K562 (cell line): ENCODE results near the gene KCNH2. TPM values are rescaled to one million over a fixed set of nuclear protein-coding genes. Genes with fewer than 3 reads are reported as not detected.

Source experiments
- ARID1B ChIP-seq: fragments of 450-650 bp; IDR thresholded peaks from 2 replicates; pipeline ENCODE4 v1.6.1; 2016; ENCODE audit warnings: antibody characterized with exemption, mild to moderate bottlenecking, inconsistent platforms
- CAMTA2 ChIP-seq: fragments of 250-450 bp; sonication (Bioruptor Pico); conservative IDR thresholded peaks from 2 replicates; pipeline ENCODE4 v1.5.1; 2022
- CBFB ChIP-seq: sonication (generic); formaldehyde crosslinking; IDR thresholded peaks from 2 replicates; pipeline ENCODE4 v1.4.0; 2020; ENCODE audit warnings: mild to moderate bottlenecking, missing genetic modification reagents
- CBX5 ChIP-seq: IDR thresholded peaks from 2 replicates; pipeline ENCODE4 v1.6.1; 2014; ENCODE audit warnings: low read depth, borderline replicate concordance
- CREB1 ChIP-seq, 2 experiments: sonication (generic) in 1 of 2; formaldehyde crosslinking in 1 of 2; IDR thresholded peaks; 2 replicates each; pipeline versions ENCODE4 v1.6.1 to v1.8.0; 2012 to 2022; ENCODE audit warnings: inconsistent platforms in 1 of 2, mild to moderate bottlenecking in 1 of 2, missing genetic modification reagents in 1 of 2, moderate library complexity in 1 of 2
- ELF1 ChIP-seq: fragments of 200-800 bp; sonication (Bioruptor generic); IDR thresholded peaks from 2 replicates; pipeline ENCODE4 v1.6.1; 2016; ENCODE audit warnings: missing genetic modification characterization, missing compliant biosample characterization
- FOXA3 ChIP-seq, 2 experiments: fragments of 450-650 bp in 1 of 2; sonication (generic) in 1 of 2; formaldehyde crosslinking; IDR thresholded peaks in 1 of 2; conservative IDR thresholded peaks in 1 of 2; 2 replicates each; pipeline versions ENCODE4 v1.4.0 to v1.8.0; 2020 to 2022; ENCODE audit warnings: mild to moderate bottlenecking in 2 of 2, missing genetic modification reagents in 1 of 2
- FOXP1 ChIP-seq: sonication (generic); formaldehyde crosslinking; IDR thresholded peaks from 2 replicates; pipeline ENCODE4 v1.8.0; 2022; ENCODE audit warnings: mild to moderate bottlenecking, missing genetic modification reagents
- IFI16 ChIP-seq: fragments of 250-450 bp; sonication (Bioruptor Pico); IDR thresholded peaks from 2 replicates; pipeline ENCODE4 v2.1.2; 2022; ENCODE audit warnings: mild to moderate bottlenecking, inconsistent platforms
- KDM5B ChIP-seq: fragments of 200-600 bp; sonication (generic); IDR thresholded peaks from 2 replicates; pipeline ENCODE4 v1.6.1; 2012; ENCODE audit warnings: low read depth, mild to moderate bottlenecking, moderate library complexity, low read length, control low read depth, inconsistent platforms; ENCODE audit not compliant: insufficient replicate concordance
- L3MBTL2 ChIP-seq: fragments of 450-650 bp; IDR thresholded peaks from 2 replicates; pipeline ENCODE4 v1.6.1; 2016; ENCODE audit warnings: mild to moderate bottlenecking, moderate library complexity
- NFIC ChIP-seq: fragments of 450-650 bp; IDR thresholded peaks from 2 replicates; pipeline ENCODE4 v1.6.1; 2017; ENCODE audit warnings: mild to moderate bottlenecking, inconsistent platforms
- PRMT5 ChIP-seq: sonication (generic); formaldehyde crosslinking; IDR thresholded peaks from 2 replicates; pipeline ENCODE4 v1.5.0; 2020; ENCODE audit warnings: missing genetic modification reagents
- RBM15 ChIP-seq: fragments of 200-400 bp; formaldehyde crosslinking; IDR thresholded peaks from 2 replicates; pipeline ENCODE4 v1.6.1; 2018; ENCODE audit warnings: mild to moderate bottlenecking, low read length, moderate library complexity; ENCODE audit not compliant: insufficient read depth
- RCOR1 ChIP-seq, 2 experiments: IDR thresholded peaks; 2 replicates each; pipeline ENCODE4 v1.6.1; 2012; ENCODE audit warnings: low read depth in 2 of 2, low read length in 2 of 2, borderline replicate concordance in 1 of 2, improper control_type of control experiment in 1 of 2
- SMAD1 ChIP-seq: fragments of 150-350 bp; IDR thresholded peaks from 2 replicates; pipeline ENCODE4 v1.6.1; 2014; ENCODE audit warnings: low read length, low read depth; ENCODE audit not compliant: partially characterized antibody
- SMAD4 ChIP-seq: fragments of 250-450 bp; sonication (Bioruptor Pico); conservative IDR thresholded peaks from 2 replicates; pipeline ENCODE4 v1.8.0; 2021; ENCODE audit warnings: inconsistent platforms, mild to moderate bottlenecking, moderate library complexity
- SREBF2 ChIP-seq: sonication (generic); formaldehyde crosslinking; IDR thresholded peaks from 2 replicates; pipeline ENCODE4 v1.4.0; 2020; ENCODE audit warnings: mild to moderate bottlenecking, missing genetic modification reagents
- ZNF431 ChIP-seq: sonication (generic); formaldehyde crosslinking; IDR thresholded peaks from 2 replicates; pipeline ENCODE4 v1.8.0; 2022; ENCODE audit warnings: mild to moderate bottlenecking, missing genetic modification reagents
- ZNF444 ChIP-seq: fragments of 250-450 bp; sonication (Bioruptor Pico); IDR thresholded peaks from 2 replicates; pipeline ENCODE4 v1.4.0; 2020; ENCODE audit warnings: mild to moderate bottlenecking, moderate library complexity
- ZNF830 ChIP-seq: fragments of 250-450 bp; sonication (Bioruptor Pico); IDR thresholded peaks from 2 replicates; pipeline ENCODE4 v1.5.0; 2021; ENCODE audit warnings: mild to moderate bottlenecking
- polyA plus RNA-seq, 8 experiments: library from polyadenylated mRNA; depleted of rRNA in 4 of 8; stranded (reverse) in 5 of 8; unstranded in 3 of 8; fragments of >200 nt; fragmentation: Nextera tagmentation in 2 of 8; fragmentation: Illumina TruSeq in 1 of 8; extraction: Ambion mirVana in 2 of 8; extraction: Trizol in 1 of 8; gene quantifications; 2 replicates each; pipeline versions ENCODE4 v1.2.1 to v1.2.3, GENCODE V29; 2011 to 2014; ENCODE audit warnings: inconsistent platforms in 1 of 8, missing spikeins in 1 of 8
- total RNA-seq, 7 experiments: library from RNA; depleted of rRNA in 6 of 7; stranded (reverse); fragments of >200 nt in 6 of 7; fragmentation: Illumina TruSeq in 2 of 7; extraction: Trizol in 2 of 7; gene quantifications; 2 replicates each; pipeline versions ENCODE4 v1.2.1 to v1.2.3, GENCODE V29; 2011 to 2021; ENCODE audit warnings: low replicate concordance in 1 of 7
- TF ChIP-seq, protein P1 (sequence below): fragments of 450-650 bp; IDR thresholded peaks from 2 replicates; pipeline ENCODE4 v1.6.1; 2016; ENCODE audit warnings: antibody characterized with exemption
- TF ChIP-seq, protein P2 (sequence below): sonication (generic); formaldehyde crosslinking; IDR thresholded peaks from 2 replicates; pipeline ENCODE4 v1.8.0; 2022; ENCODE audit warnings: missing genetic modification reagents, mild to moderate bottlenecking, moderate library complexity, borderline replicate concordance
- TF ChIP-seq, protein P3 (sequence below): fragments of 450-650 bp; formaldehyde crosslinking; IDR thresholded peaks from 2 replicates; pipeline ENCODE4 v1.4.0; 2020; ENCODE audit warnings: mild to moderate bottlenecking, moderate library complexity

Gene KCNH2
- total and polyA plus RNA-seq, 9 of the 15 experiments (the other 6 are each of a cell fraction or from before 2014, with no cell fraction given): 18.1 to 368 (median 218) TPM

DNA sequence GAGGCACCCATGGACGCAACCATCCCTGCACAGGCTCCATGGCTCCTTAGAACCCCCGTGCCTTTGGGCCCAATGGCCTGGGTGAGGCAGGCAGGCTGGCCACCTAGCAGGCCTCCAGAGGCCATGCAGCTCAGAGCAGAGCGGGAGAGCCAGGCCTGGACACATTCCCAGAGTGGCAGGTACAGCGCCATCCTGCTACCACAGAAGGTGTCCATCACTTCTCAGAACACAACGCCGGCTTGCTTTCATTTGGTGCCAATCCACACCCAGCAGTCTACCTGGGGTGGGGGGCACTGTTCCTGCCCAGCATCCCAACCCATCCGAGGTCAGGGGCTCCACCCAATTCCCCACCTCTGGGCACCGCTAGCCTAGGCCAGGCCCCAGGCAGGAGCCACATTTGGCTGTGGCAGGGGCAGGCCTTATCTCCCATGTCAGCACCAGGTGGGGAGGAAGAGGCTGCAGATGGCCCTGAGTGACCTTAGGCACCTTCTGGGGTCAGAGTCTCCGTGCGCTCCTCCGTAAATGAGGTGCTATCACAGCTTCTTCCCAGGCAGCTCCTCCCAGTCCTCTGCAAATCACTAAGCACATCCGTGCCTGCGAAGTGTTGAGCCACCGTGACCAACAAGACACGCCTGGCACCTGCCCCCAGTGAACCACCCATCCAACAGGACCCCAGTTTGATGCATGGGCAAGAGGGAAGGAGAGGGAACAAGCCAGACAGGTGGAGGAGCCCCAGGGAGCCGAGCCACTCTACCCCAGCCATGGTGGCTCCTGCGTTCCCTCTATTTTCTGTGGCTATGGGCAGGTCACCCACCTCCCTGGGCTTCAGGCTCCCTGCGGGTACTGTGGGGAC, 14.2 kb downstream of the KCNH2 start (continued):
- TF ChIP-seq, protein P1, sequence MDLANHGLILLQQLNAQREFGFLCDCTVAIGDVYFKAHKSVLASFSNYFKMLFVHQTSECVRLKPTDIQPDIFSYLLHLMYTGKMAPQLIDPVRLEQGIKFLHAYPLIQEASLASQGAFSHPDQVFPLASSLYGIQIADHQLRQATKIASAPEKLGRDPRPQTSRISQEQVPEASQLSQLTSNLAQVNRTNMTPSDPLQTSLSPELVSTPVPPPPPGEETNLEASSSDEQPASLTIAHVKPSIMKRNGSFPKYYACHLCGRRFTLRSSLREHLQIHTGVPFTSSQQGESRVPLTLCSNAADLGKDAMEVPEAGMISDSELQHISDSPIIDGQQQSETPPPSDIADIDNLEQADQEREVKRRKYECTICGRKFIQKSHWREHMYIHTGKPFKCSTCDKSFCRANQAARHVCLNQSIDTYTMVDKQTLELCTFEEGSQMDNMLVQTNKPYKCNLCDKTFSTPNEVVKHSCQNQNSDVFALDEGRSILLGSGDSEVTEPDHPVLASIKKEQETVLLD: peak; percentile 29; the same call in 1 of the 2 replicates
- 0 out of 4 replicates have a peak, but pooled peaks of 1 of the 2 experiments have one; percentile 12 for TF ChIP-seq RCOR1 (IDR thresholded peaks at IDR 0.05; ENCODE audit: borderline replicate concordance in 1 of 2, low read depth in 2 of 2, low read length in 2 of 2)
- no peak for TF ChIP-seq CBX5
- TF ChIP-seq SMAD1: no peak
- TF ChIP-seq ZNF830 (CRISPR knock-in tag): no peak
- no peak for TF ChIP-seq L3MBTL2
- TF ChIP-seq CBFB (CRISPR knock-in tag): no peak
- TF ChIP-seq RBM15: no peak
- TF ChIP-seq, protein P2, sequence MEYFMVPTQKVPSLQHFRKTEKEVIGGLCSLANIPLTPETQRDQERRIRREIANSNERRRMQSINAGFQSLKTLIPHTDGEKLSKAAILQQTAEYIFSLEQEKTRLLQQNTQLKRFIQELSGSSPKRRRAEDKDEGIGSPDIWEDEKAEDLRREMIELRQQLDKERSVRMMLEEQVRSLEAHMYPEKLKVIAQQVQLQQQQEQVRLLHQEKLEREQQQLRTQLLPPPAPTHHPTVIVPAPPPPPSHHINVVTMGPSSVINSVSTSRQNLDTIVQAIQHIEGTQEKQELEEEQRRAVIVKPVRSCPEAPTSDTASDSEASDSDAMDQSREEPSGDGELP (CRISPR knock-in tag): 0 out of 2 replicates have a peak, but pooled peaks have one; percentile 37
- TF ChIP-seq SMAD4 (CRISPR knock-in tag): 0 out of 2 replicates have a peak, but pooled peaks have one; percentile 38
- TF ChIP-seq KDM5B: peak; percentile 34
- 0 out of 2 replicates have a peak, but pooled peaks have one; percentile 64 for TF ChIP-seq IFI16
- TF ChIP-seq FOXP1 (CRISPR knock-in tag): peak; percentile 53; the same call in 1 of the 2 replicates
- no peak for TF ChIP-seq FOXA3 (CRISPR knock-in tag; conservative IDR thresholded peaks at IDR 0.05 in 1 of 2, IDR thresholded peaks at IDR 0.05 in 1 of 2)
- TF ChIP-seq ELF1 (tag): no peak
- TF ChIP-seq ZNF431: no peak
- TF ChIP-seq CREB1 (IDR thresholded peaks at IDR 0.05): 0 out of 2 replicates have a peak, but pooled peaks have one; percentile 16
- peak; percentile 17; the same call in 1 of the 2 replicates for TF ChIP-seq CREB1 (CRISPR knock-in tag; IDR thresholded peaks at IDR 0.05)
- TF ChIP-seq NFIC: peak; percentile 18
- TF ChIP-seq CAMTA2 (CRISPR knock-in tag): no peak
- TF ChIP-seq SREBF2 (CRISPR knock-in tag): no peak
- no peak for TF ChIP-seq PRMT5 (CRISPR knock-in tag)
- TF ChIP-seq, protein P3, sequence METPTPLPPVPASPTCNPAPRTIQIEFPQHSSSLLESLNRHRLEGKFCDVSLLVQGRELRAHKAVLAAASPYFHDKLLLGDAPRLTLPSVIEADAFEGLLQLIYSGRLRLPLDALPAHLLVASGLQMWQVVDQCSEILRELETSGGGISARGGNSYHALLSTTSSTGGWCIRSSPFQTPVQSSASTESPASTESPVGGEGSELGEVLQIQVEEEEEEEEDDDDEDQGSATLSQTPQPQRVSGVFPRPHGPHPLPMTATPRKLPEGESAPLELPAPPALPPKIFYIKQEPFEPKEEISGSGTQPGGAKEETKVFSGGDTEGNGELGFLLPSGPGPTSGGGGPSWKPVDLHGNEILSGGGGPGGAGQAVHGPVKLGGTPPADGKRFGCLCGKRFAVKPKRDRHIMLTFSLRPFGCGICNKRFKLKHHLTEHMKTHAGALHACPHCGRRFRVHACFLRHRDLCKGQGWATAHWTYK (CRISPR knock-in tag): 0 out of 2 replicates have a peak, but pooled peaks have one; percentile 23
- TF ChIP-seq ARID1B: peak; percentile 49
- TF ChIP-seq ZNF444 (CRISPR knock-in tag): no peak
